Caco-2 (cell line): ENCODE data around the gene PADI4. TPM values are rescaled to one million over a fixed set of nuclear protein-coding genes. Genes with fewer than 3 reads are reported as not detected.

Source experiments
- BruUV-seq: library from RNA; stranded (reverse); fragments of 400-500 nt; replicated peaks from 2 replicates; lab custom pipeline; 2021; lab: Mats Ljungman, UMichigan
- CTCF ChIA-PET: fragments of 300-600 bp; sonication (Branson Sonifier 250); formaldehyde crosslinking; loops from one replicate; lab custom pipeline; 2022; ENCODE audit warnings: antibody characterized with exemption; lab: Charles Lee
- POLR2A ChIA-PET: fragments of 300-600 bp; sonication (Branson Sonifier 250); formaldehyde crosslinking; loops from one replicate; lab custom pipeline; 2022; ENCODE audit warnings: antibody characterized with exemption; lab: Charles Lee
- DNase-seq, 2 experiments: peaks; one replicate each; pipeline versions ENCODE4 v3.0.0 to v3.0.0-alpha.2; 2020 to 2022
- H3K27me3 ChIP-seq: replicated peaks from 2 replicates; pipeline ENCODE4 v1.6.0; 2011; ENCODE audit warnings: low read length; ENCODE audit not compliant: control insufficient read depth, insufficient read depth
- H3K36me3 ChIP-seq: 2 replicates; pipeline ENCODE4 v1.5.1; 2011; ENCODE audit warnings: low read length; ENCODE audit not compliant: control insufficient read depth, insufficient read depth
- H3K4me1 ChIP-seq: fragments of 250-450 bp; sonication (Bioruptor Pico); 2 replicates; pipeline ENCODE4 v1.5.1; 2020; ENCODE audit warnings: mild to moderate bottlenecking
- H3K4me3 ChIP-seq: 2 replicates; pipeline ENCODE4 v1.5.1; 2011; ENCODE audit warnings: low read depth, mild to moderate bottlenecking, control low read depth, low read length
- H3K9me3 ChIP-seq: fragments of 250-450 bp; sonication (Bioruptor Pico); 2 replicates; pipeline ENCODE4 v1.5.1; 2020; ENCODE audit warnings: mild to moderate bottlenecking, moderate library complexity
- H3K27ac Mint-ChIP-seq: one replicate; pipeline ENCODE4 v1.8.0; 2022; ENCODE audit warnings: mixed read lengths; ENCODE audit not compliant: unreplicated experiment
- H3K27me3 Mint-ChIP-seq: one replicate; pipeline ENCODE4 v1.8.0; 2022; ENCODE audit warnings: mixed read lengths; ENCODE audit not compliant: insufficient read depth, unreplicated experiment
- H3K36me3 Mint-ChIP-seq: one replicate; pipeline ENCODE4 v1.8.0; 2022; ENCODE audit warnings: mild to moderate bottlenecking, mixed read lengths; ENCODE audit not compliant: insufficient read depth, unreplicated experiment
- H3K4me1 Mint-ChIP-seq: one replicate; pipeline ENCODE4 v1.8.0; 2022; ENCODE audit warnings: low read depth, mixed read lengths; ENCODE audit not compliant: unreplicated experiment
- H3K4me3 Mint-ChIP-seq: one replicate; pipeline ENCODE4 v1.8.0; 2022; ENCODE audit warnings: mild to moderate bottlenecking, moderate library complexity, mixed read lengths; ENCODE audit not compliant: unreplicated experiment
- H3K9me3 Mint-ChIP-seq: one replicate; pipeline ENCODE4 v1.8.0; 2022; ENCODE audit warnings: mixed read lengths; ENCODE audit not compliant: unreplicated experiment
- CTCF ChIP-seq, 2 experiments: fragments of 200-600 bp in 1 of 2; IDR thresholded peaks; 1 replicate in 1 of 2; 2 replicates in 1 of 2; pipeline versions ENCODE4 v1.5.1 to v1.8.0; 2011 to 2022; ENCODE audit warnings: antibody characterized with exemption in 1 of 2, control low read depth in 1 of 2, inconsistent platforms in 1 of 2, low read depth in 1 of 2, low read length in 1 of 2, mild to moderate bottlenecking in 1 of 2, moderate library complexity in 1 of 2; ENCODE audit not compliant: insufficient read depth in 1 of 2, severe bottlenecking in 1 of 2, unreplicated experiment in 1 of 2
- intact Hi-C: fragments of 100-400 bp; cut with micrococcal nuclease; formaldehyde crosslinking; loops from one replicate; pipeline ENCODE4 v1.10.0; 2022; ENCODE audit not compliant: unreplicated experiment
- total RNA-seq: library from RNA; stranded (reverse); gene quantifications from 2 replicates; pipeline ENCODE4 v1.2.3, GENCODE V29; 2022

PADI4 gene
- total RNA-seq, 1 experiment from 2014 or later, result not detected

GRCh38 chr1:17307329-17307728 is 668 bp upstream of the PADI4 start:
- ChIA-PET POLR2A (no interaction called here), CTCF (no interaction called here)
- intact Hi-C loops, result no loop called here

DNA sequence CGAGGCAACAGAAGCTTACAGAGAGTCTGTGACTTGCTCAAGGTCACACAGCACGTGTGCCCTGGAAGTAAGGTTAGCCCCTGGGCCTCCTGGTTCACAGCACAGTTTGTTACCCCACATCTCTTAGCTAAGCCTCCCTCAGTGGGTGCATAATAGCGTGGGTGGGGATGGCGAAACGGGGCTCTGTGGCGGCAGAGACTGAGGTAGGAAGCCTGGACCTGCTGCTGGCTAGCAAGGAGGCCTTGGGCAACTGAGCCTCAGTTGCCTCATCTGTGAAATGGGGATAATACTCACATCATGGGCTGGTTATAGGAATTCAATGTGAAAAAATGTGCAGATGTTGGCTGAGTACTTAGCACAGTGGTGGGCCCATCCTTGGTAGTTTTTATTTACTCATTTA is 596 bp downstream of the PADI4 start:
- no peaks in the 10 kb centered on the region for H3K36me3 Mint-ChIP-seq
- no peaks in the 10 kb centered on the region for H3K9me3 Mint-ChIP-seq
- H3K27ac Mint-ChIP-seq, result no peak overlapping the region
- H3K27me3 Mint-ChIP-seq, result peaks cover 3% of the 10 kb centered on the region
- H3K4me3 ChIP-seq, result no peak overlapping the region
- no peak for DNase-seq
- H3K9me3 ChIP-seq, result no peaks in the 10 kb centered on the region
- H3K27me3 ChIP-seq, result no peaks in the 10 kb centered on the region
- no peaks in the 10 kb centered on the region for H3K36me3 ChIP-seq
- CTCF ChIA-PET, result no interaction called here
- TF ChIP-seq CTCF (IDR thresholded peaks at IDR 0.05; ENCODE audit: insufficient read depth in 1 of 2, low read depth in 1 of 2, low read length in 1 of 2, severe bottlenecking in 1 of 2, unreplicated experiment in 1 of 2), result no peak
- POLR2A ChIA-PET, result interaction anchor here (0.6 kb wide), 1 partner anchor 17 kb away, joined by 5 read pairs; no protein-coding TSS in a partner anchor
- no peaks in the 10 kb centered on the region for H3K4me1 ChIP-seq
- H3K4me3 Mint-ChIP-seq, result no peak overlapping the region
- no TSS peak for BruUV-seq
- H3K4me1 Mint-ChIP-seq, result peaks cover 5% of the 10 kb centered on the region
- intact Hi-C loops, result no loop called here

More at GRCh38 chr1:17307329-17307728, 668 bp upstream of the PADI4 start:
- Mint-ChIP-seq H3K36me3 (no peaks in the 10 kb centered on the region), H3K27me3 (peaks cover 3% of the 10 kb centered on the region), H3K9me3 (peaks cover 3% of the 10 kb centered on the region), H3K27ac (no peak overlapping the region), H3K4me3 (no peak overlapping the region), H3K4me1 (peaks cover 2% of the 10 kb centered on the region)
- Histone ChIP-seq H3K27me3 (no peaks in the 10 kb centered on the region), H3K4me3 (no peak overlapping the region), H3K4me1 (no peaks in the 10 kb centered on the region), H3K9me3 (no peaks in the 10 kb centered on the region), H3K36me3 (no peaks in the 10 kb centered on the region)
- no peak for TF ChIP-seq CTCF (IDR thresholded peaks at IDR 0.05; ENCODE audit: insufficient read depth in 1 of 2, low read depth in 1 of 2, low read length in 1 of 2, severe bottlenecking in 1 of 2, unreplicated experiment in 1 of 2)
- no TSS peak for BruUV-seq
- no peak for DNase-seq

GRCh38 chr1:17309426-17310067 is 1.6 kb downstream of the PADI4 start:
- CTCF ChIA-PET, result no interaction called here
- Mint-ChIP-seq H3K4me1 (peaks cover 5% of the 10 kb centered on the region), H3K27me3 (peaks cover 3% of the 10 kb centered on the region), H3K4me3 (no peak overlapping the region), H3K9me3 (no peaks in the 10 kb centered on the region), H3K27ac (no peak overlapping the region), H3K36me3 (no peaks in the 10 kb centered on the region)
- no TSS peak for BruUV-seq
- TF ChIP-seq CTCF (IDR thresholded peaks at IDR 0.05; ENCODE audit: insufficient read depth in 1 of 2, low read depth in 1 of 2, low read length in 1 of 2, severe bottlenecking in 1 of 2, unreplicated experiment in 1 of 2), result no peak
- Histone ChIP-seq H3K36me3 (no peaks in the 10 kb centered on the region), H3K4me3 (no peak overlapping the region), H3K27me3 (no peaks in the 10 kb centered on the region), H3K4me1 (no peaks in the 10 kb centered on the region), H3K9me3 (no peaks in the 10 kb centered on the region)
- POLR2A ChIA-PET, result no interaction called here
- intact Hi-C loops, result no loop called here
- no peak for DNase-seq
